ENCODE measurements around the gene WDR48. TPM values are rescaled to one million over a fixed set of nuclear protein-coding genes. Genes with fewer than 3 reads are reported as not detected.

Gene WDR48
- total RNA-seq, 2 donors from 2014 or later: 57.5 to 60.4 TPM

- H3K4me3 Mint-ChIP-seq: no peak overlapping the region
- Histone ChIP-seq H3K27ac (ENCODE audit: low read depth, low read length) (no peak overlapping the region), H3K36me3 (ENCODE audit: control insufficient read depth, insufficient read depth, low read length) (no peaks in the 10 kb centered on the region), H3K4me3 (ENCODE audit: low read length) (no peak overlapping the region), H3K9me3 (ENCODE audit: control insufficient read depth, low read length) (no peaks in the 10 kb centered on the region), H3K4me1 (ENCODE audit: control insufficient read depth, insufficient read depth, low read length) (no peaks in the 10 kb centered on the region), H3K27me3 (ENCODE audit: control insufficient read depth, insufficient read depth, low read length, poor library complexity, severe bottlenecking) (no peaks in the 10 kb centered on the region), H3K9ac (ENCODE audit: extremely low read depth, low read length, poor library complexity, severe bottlenecking) (no peak overlapping the region)
- DNase-seq: no peak
- peaks cover 1% of the 10 kb centered on the region for H3K27me3 Mint-ChIP-seq (ENCODE audit: insufficient read depth)
- TF ChIP-seq CTCF (conservative IDR thresholded peaks at IDR 0.05): no peak
- no peaks in the 10 kb centered on the region for H3K36me3 Mint-ChIP-seq (ENCODE audit: low read depth)
- no peaks in the 10 kb centered on the region for H3K9me3 Mint-ChIP-seq
- no peak overlapping the region for H3K27ac Mint-ChIP-seq
- H3K4me1 Mint-ChIP-seq: peaks cover 14% of the 10 kb centered on the region
Measured at GRCh38 chr3:39050029-39050428, 1.8 kb upstream of the WDR48 start.

GRCh38 chr3:39052583-39052982, 767 bp downstream of the WDR48 start:
- H3K4me1 ChIP-seq (ENCODE audit: control insufficient read depth, insufficient read depth, low read length): no peaks in the 10 kb centered on the region
- peaks cover 14% of the 10 kb centered on the region for H3K4me1 Mint-ChIP-seq
- H3K27ac Mint-ChIP-seq: peak overlapping the region; percentile 98
- WGBS, 2 experiments (ENCODE audit: insufficient coverage in 1 of 2, insufficient read length in 1 of 2): 0 to 4% methylated on average over 3 to 10 of the region's 11 CpGs
- H3K36me3 Mint-ChIP-seq (ENCODE audit: low read depth): no peaks in the 10 kb centered on the region
- TF ChIP-seq CTCF (conservative IDR thresholded peaks at IDR 0.05): no peak
- no peaks in the 10 kb centered on the region for H3K9me3 ChIP-seq (ENCODE audit: control insufficient read depth, low read length)
- H3K9me3 Mint-ChIP-seq: no peaks in the 10 kb centered on the region
- H3K4me3 ChIP-seq (ENCODE audit: low read length): peak overlapping the region; percentile 86
- no peak for DNase-seq
- H3K27me3 ChIP-seq (ENCODE audit: control insufficient read depth, insufficient read depth, low read length, poor library complexity, severe bottlenecking): no peaks in the 10 kb centered on the region
- peak overlapping the region; percentile 89 for H3K9ac ChIP-seq (ENCODE audit: extremely low read depth, low read length, poor library complexity, severe bottlenecking)
- no peaks in the 10 kb centered on the region for H3K27me3 Mint-ChIP-seq (ENCODE audit: insufficient read depth)
- no peaks in the 10 kb centered on the region for H3K36me3 ChIP-seq (ENCODE audit: control insufficient read depth, insufficient read depth, low read length)
- H3K4me3 Mint-ChIP-seq: peak overlapping the region; percentile 79
- H3K27ac ChIP-seq (ENCODE audit: low read depth, low read length): peak overlapping the region; percentile 96

GRCh38 chr3:39053696-39054095, 1.9 kb downstream of the WDR48 start:
- Histone ChIP-seq H3K27ac (ENCODE audit: low read depth, low read length) (no peak overlapping the region), H3K9me3 (ENCODE audit: control insufficient read depth, low read length) (no peaks in the 10 kb centered on the region), H3K9ac (ENCODE audit: extremely low read depth, low read length, poor library complexity, severe bottlenecking) (no peak overlapping the region), H3K4me3 (ENCODE audit: low read length) (peak overlapping the region; percentile 86), H3K4me1 (ENCODE audit: control insufficient read depth, insufficient read depth, low read length) (no peaks in the 10 kb centered on the region), H3K27me3 (ENCODE audit: control insufficient read depth, insufficient read depth, low read length, poor library complexity, severe bottlenecking) (no peaks in the 10 kb centered on the region), H3K36me3 (ENCODE audit: control insufficient read depth, insufficient read depth, low read length) (no peaks in the 10 kb centered on the region)
- Mint-ChIP-seq H3K4me1 (peaks cover 14% of the 10 kb centered on the region), H3K27ac (no peak overlapping the region), H3K36me3 (ENCODE audit: low read depth) (peaks cover 7% of the 10 kb centered on the region), H3K27me3 (ENCODE audit: insufficient read depth) (no peaks in the 10 kb centered on the region), H3K9me3 (no peaks in the 10 kb centered on the region), H3K4me3 (no peak overlapping the region)
- no peak for DNase-seq
- TF ChIP-seq CTCF (conservative IDR thresholded peaks at IDR 0.05): no peak
- WGBS, 2 experiments (ENCODE audit: insufficient coverage in 1 of 2, insufficient read length in 1 of 2): 93 to 100% methylated on average over 1 to 2 of the region's 2 CpGs
